Natural killer cell (primary cell): ENCODE results near the gene ELP5. TPM values are rescaled to one million over a fixed set of nuclear protein-coding genes. Genes with fewer than 3 reads are reported as not detected.
A peak's percentile ranks its signal among the peaks of the same experiment; 100 is the strongest.

Experiments
- ATAC-seq, 3 donors: fragments of 150-1000 bp in 2 of 3; fragments of 200-7000 bp in 1 of 3; cut with Tn5 transposase; 1 replicate in 1 of 3; 2 replicates in 2 of 3; pipeline ENCODE4 v1.10.0; 2021; ENCODE audit warnings: mild to moderate bottlenecking in 2 of 3, moderate library complexity in 2 of 3
- DNase-seq, 2 donors: peaks; one replicate each; pipeline versions ENCODE4 v3.0.0 to v3.0.0-alpha.2; 2013 to 2021; ENCODE audit warnings: mixed read lengths in 1 of 2
- H3K27ac ChIP-seq: one replicate; pipeline ENCODE4 v1.5.1; 2013; ENCODE audit warnings: mild to moderate bottlenecking, low read length
- H3K27me3 ChIP-seq: one replicate; pipeline ENCODE4 v1.6.1; 2013; ENCODE audit warnings: low read length; ENCODE audit not compliant: control insufficient read depth, insufficient read depth
- H3K36me3 ChIP-seq: one replicate; pipeline ENCODE4 v1.6.1; 2013; ENCODE audit warnings: low read length; ENCODE audit not compliant: control insufficient read depth, insufficient read depth
- H3K4me1 ChIP-seq: one replicate; pipeline ENCODE4 v1.6.1; 2013; ENCODE audit warnings: low read length; ENCODE audit not compliant: control insufficient read depth, insufficient read depth
- H3K4me3 ChIP-seq: one replicate; pipeline ENCODE4 v1.5.1; 2013; ENCODE audit warnings: low read length
- H3K9me3 ChIP-seq: one replicate; pipeline ENCODE4 v1.6.1; 2013; ENCODE audit warnings: low read length; ENCODE audit not compliant: control insufficient read depth, insufficient read depth
- H3K27ac Mint-ChIP-seq, 2 donors: one replicate each; pipeline ENCODE4 v1.8.0; 2022; ENCODE audit warnings: mild to moderate bottlenecking in 2 of 2, mixed read lengths in 2 of 2, moderate library complexity in 1 of 2
- H3K27me3 Mint-ChIP-seq, 2 donors: one replicate each; pipeline ENCODE4 v1.8.0; 2022; ENCODE audit warnings: low read depth in 2 of 2, mixed read lengths in 2 of 2
- H3K36me3 Mint-ChIP-seq: one replicate; pipeline ENCODE4 v1.8.0; 2022; ENCODE audit warnings: mixed read lengths
- H3K4me1 Mint-ChIP-seq, 2 donors: one replicate each; pipeline ENCODE4 v1.8.0; 2022; ENCODE audit warnings: mixed read lengths in 2 of 2
- H3K4me3 Mint-ChIP-seq: one replicate; pipeline ENCODE4 v1.8.0; 2022; ENCODE audit warnings: mild to moderate bottlenecking, moderate library complexity, mixed read lengths
- H3K9me3 Mint-ChIP-seq, 2 donors: one replicate each; pipeline ENCODE4 v1.8.0; 2022; ENCODE audit warnings: mixed read lengths in 2 of 2
- WGBS: methylation state at CpG from one replicate; pipeline ENCODE4 v1.1.7; 2013; ENCODE audit warnings: missing lambda C conversion rate; ENCODE audit not compliant: insufficient coverage; 5-methylcytosine and 5-hydroxymethylcytosine counted together
- intact Hi-C: fragments of 100-400 bp; cut with micrococcal nuclease; formaldehyde crosslinking; loops from one replicate; pipeline ENCODE4 v1.14.2; 2022
- total RNA-seq, 4 donors: library from RNA; stranded (reverse); fragments of 120-200 nt in 1 of 4; gene quantifications; one replicate each; pipeline versions ENCODE4 v1.2.3 to v1.2.4, GENCODE V29; 2013 to 2022
- TF ChIP-seq, protein P1 (sequence below): fragments of 200-600 bp; IDR thresholded peaks from one replicate; pipeline ENCODE4 v1.8.0; 2022; ENCODE audit warnings: antibody characterized with exemption

Gene ELP5
- total RNA-seq, 3 donors from 2014 or later (not counting 1 experiment from before 2014, with no cell fraction given), result 30.1 to 38.5 (median 30.3) TPM

DNA sequence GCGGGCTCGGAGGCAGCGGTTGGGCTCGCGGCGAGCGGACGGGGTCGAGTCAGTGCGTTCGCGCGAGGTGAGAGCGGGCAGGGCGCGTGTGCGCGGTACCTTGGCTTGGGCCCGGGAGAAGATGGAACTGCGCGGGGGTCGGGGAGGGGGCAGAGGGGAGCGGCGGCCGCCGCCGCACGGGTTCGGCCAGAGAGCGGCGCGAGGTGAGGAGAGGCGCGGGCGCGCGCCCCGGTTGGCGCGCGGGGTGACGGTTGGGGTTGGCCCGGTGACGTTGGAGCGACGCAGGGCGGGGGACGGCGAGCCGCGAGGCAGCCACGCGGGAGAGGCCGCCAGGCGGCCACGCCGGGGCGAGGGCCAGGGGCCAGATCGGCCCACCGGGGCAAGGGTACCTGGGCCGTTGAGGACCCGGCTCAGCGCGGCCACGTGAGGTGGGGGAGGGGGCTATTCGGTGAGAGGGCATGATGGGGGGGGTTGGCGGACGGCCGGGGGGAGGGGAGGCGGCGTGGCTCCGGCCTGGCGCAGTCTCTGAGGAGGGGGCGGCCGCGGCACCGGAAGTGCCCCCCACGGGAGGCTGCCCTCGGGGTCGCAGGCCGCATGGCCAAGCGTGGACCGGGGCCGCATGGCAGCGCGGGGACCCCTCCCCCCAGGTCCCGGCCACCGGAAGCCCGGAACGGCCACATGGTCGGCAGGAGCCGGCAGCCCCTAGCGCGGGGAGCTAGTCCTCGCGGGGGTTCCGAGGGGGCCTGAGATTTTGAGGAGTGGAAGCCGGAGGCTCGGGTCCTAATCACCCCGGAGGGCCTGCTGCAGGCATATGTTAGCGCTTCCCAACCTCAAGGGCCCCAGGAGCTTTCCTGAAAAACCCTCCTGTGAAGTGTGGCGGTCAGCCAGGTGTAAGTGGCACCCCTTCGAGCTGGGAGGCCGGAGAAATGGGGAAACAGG is 55.9 kb downstream of the ELP5 start:
- Mint-ChIP-seq H3K36me3 (peaks cover 17% of the 10 kb centered on the region), H3K27ac (peak overlapping the region; percentile 91 to 99), H3K27me3 (no peaks in the 10 kb centered on the region), H3K4me1 (peaks cover 46 to 57% of the 10 kb centered on the region in 2 donors), H3K4me3 (peak overlapping the region; percentile 95), H3K9me3 (no peaks in the 10 kb centered on the region)
- TF ChIP-seq, protein P1, sequence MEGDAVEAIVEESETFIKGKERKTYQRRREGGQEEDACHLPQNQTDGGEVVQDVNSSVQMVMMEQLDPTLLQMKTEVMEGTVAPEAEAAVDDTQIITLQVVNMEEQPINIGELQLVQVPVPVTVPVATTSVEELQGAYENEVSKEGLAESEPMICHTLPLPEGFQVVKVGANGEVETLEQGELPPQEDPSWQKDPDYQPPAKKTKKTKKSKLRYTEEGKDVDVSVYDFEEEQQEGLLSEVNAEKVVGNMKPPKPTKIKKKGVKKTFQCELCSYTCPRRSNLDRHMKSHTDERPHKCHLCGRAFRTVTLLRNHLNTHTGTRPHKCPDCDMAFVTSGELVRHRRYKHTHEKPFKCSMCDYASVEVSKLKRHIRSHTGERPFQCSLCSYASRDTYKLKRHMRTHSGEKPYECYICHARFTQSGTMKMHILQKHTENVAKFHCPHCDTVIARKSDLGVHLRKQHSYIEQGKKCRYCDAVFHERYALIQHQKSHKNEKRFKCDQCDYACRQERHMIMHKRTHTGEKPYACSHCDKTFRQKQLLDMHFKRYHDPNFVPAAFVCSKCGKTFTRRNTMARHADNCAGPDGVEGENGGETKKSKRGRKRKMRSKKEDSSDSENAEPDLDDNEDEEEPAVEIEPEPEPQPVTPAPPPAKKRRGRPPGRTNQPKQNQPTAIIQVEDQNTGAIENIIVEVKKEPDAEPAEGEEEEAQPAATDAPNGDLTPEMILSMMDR, result no peak
- H3K27me3 ChIP-seq, result no peaks in the 10 kb centered on the region
- peak overlapping the region; percentile 99 for H3K27ac ChIP-seq
- intact Hi-C loops, result loop anchor here (1.0 to 5.0 kb wide), 7 partner anchors 21 to 534 kb away; partner anchors contain the start of genes ELP5, GABARAP, NEURL4 and POLR2A
- ATAC-seq (peak in 2 of 3 donors; percentile 2 to 6), DNase-seq (peak; percentile 59 to 80)
- H3K9me3 ChIP-seq, result no peaks in the 10 kb centered on the region
- WGBS, result under 1% methylated on average over 104 of the region's 104 CpGs
- H3K4me3 ChIP-seq, result peak overlapping the region; percentile 88
- peaks cover 46% of the 10 kb centered on the region for H3K4me1 ChIP-seq
- H3K36me3 ChIP-seq, result peaks cover 34% of the 10 kb centered on the region

DNA sequence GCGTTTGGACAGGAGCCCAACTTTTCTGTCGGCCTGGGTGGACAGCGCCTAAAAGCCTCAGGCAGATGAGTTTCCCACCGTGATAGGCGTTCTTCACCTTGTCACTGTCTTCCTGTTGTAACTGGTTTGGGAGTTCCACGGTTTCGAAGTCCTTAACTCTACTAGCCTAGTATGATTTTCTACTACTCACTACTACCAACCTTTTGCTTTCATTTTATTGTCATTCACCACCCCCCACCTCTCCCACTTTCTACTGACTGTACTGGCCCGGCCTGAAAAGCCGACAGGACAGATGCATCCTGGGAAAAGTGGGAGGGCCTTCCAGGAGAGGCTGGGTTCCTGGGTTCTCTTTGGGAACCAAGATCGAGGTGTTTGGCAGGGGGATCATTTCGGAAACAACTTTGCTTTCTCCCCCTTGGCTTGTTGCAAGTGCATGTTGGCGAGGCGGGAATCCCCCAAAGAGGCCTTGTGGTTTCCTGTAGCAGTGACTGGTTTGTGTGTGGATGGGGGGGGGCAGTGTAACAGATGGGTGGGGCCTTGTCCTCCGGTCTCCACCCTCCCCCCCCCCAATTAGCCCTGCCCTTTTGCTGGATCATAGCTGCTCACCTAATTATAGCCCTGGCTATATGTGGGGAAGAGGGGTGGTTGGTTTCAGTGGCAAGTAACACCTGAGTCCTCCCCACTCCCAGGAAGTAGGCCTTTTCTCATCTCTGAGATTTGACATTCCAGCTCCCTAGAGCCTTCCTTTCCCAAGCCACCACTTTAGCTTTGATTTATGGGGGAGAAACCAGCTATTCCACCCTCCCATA is 56.8 kb downstream of the ELP5 start:
- peak; percentile 29 to 41 (median 40) for ATAC-seq
- intact Hi-C loops, result loop anchor here (5.0 kb wide), 1 partner anchor 533 kb away; no protein-coding TSS in a partner anchor

More for the DNA sequence above, 56.8 kb downstream of the ELP5 start:
- Histone ChIP-seq H3K27ac (peak overlapping the region; percentile 99), H3K36me3 (peaks cover 43% of the 10 kb centered on the region), H3K27me3 (no peaks in the 10 kb centered on the region), H3K9me3 (no peaks in the 10 kb centered on the region), H3K4me1 (peaks cover 55% of the 10 kb centered on the region), H3K4me3 (peak overlapping the region; percentile 88)
- TF ChIP-seq, protein P1, result no peak
- DNase-seq, result peak; percentile 81 to 97
- Mint-ChIP-seq H3K9me3 (no peaks in the 10 kb centered on the region), H3K4me3 (peak overlapping the region; percentile 85), H3K27ac (peak overlapping the region; percentile 91 to 99), H3K4me1 (peaks cover 48 to 61% of the 10 kb centered on the region in 2 donors), H3K36me3 (peaks cover 17% of the 10 kb centered on the region), H3K27me3 (no peaks in the 10 kb centered on the region)
- WGBS, result 0% methylated on average over 11 of the region's 14 CpGs

Other genes starting within 250 kb of the ELP5 start
- 100 to 1,000 TPM; 151 to 165 (median 159) TPM for gene RNASEK, start 239.6 kb upstream of the ELP5 start, total RNA-seq
- gene BCL6B, start 229.2 kb upstream of the ELP5 start, total RNA-seq, result under 1 TPM in 2 of 3 donors, not detected in 1; 0.49 to 0.84 TPM
- 1 to 10 TPM; 4.8 to 7.0 (median 6.0) TPM for gene SLC16A13, start 216.2 kb upstream of the ELP5 start, total RNA-seq
- 1 to 10 TPM; 1.2 to 2.5 (median 1.6) TPM for gene SLC16A11, start 208.1 kb upstream of the ELP5 start, total RNA-seq
- 1 to 10 TPM in 2 of 3 donors, under 1 TPM in 1; 0.54 to 2.2 (median 1.8) TPM for gene CLEC10A, start 172.0 kb upstream of the ELP5 start, total RNA-seq
- 1 to 10 TPM in 1 of 3 donors, under 1 TPM in 1, not detected in 1; 0.88 to 2.3 TPM for gene ASGR2, start 137.4 kb upstream of the ELP5 start, total RNA-seq
- gene ASGR1, start 72.8 kb upstream of the ELP5 start, total RNA-seq, result 1 to 10 TPM in 1 of 3 donors, under 1 TPM in 1, not detected in 1; 0.35 to 1.4 TPM
- gene DLG4, start 32.4 kb upstream of the ELP5 start, total RNA-seq, result 10 to 100 TPM in 1 of 3 donors, 1 to 10 TPM in 2; 6.7 to 11.2 (median 8.6) TPM
- 100 to 1,000 TPM; 439 to 637 (median 607) TPM for gene ACADVL, start 32.3 kb upstream of the ELP5 start, total RNA-seq
- gene DVL2, start 17.7 kb upstream of the ELP5 start, total RNA-seq, result 10 to 100 TPM; 46.5 to 66.6 (median 61.5) TPM
- gene PHF23, start 12.8 kb upstream of the ELP5 start, total RNA-seq, result 10 to 100 TPM; 19.3 to 32.3 (median 20.8) TPM
- 100 to 1,000 TPM; 256 to 277 (median 276) TPM for gene GABARAP, start 9.8 kb upstream of the ELP5 start, total RNA-seq
- gene CTDNEP1, start 481 bp upstream of the ELP5 start, total RNA-seq, result 100 to 1,000 TPM; 127 to 139 (median 131) TPM
- 1 to 10 TPM in 2 of 3 donors, under 1 TPM in 1; 0.99 to 1.8 (median 1.7) TPM for gene CLDN7, start 10.3 kb downstream of the ELP5 start, total RNA-seq
- gene SLC2A4, start 29.5 kb downstream of the ELP5 start, total RNA-seq, result not detected
- gene YBX2, start 42.4 kb downstream of the ELP5 start, total RNA-seq, result under 1 TPM in 1 of 3 donors, not detected in 2; 0.05 TPM
- gene EIF5A, start 55.4 kb downstream of the ELP5 start, total RNA-seq, result 100 to 1,000 TPM; 483 to 608 (median 492) TPM
- 100 to 1,000 TPM; 132 to 146 (median 133) TPM for gene GPS2, start 63.1 kb downstream of the ELP5 start, total RNA-seq
- 10 to 100 TPM; 48.9 to 57.9 (median 51.4) TPM for gene NEURL4, start 77.1 kb downstream of the ELP5 start, total RNA-seq
- gene ACAP1, start 84.3 kb downstream of the ELP5 start, total RNA-seq, result 100 to 1,000 TPM; 526 to 590 (median 540) TPM
- gene KCTD11, start 99.9 kb downstream of the ELP5 start, total RNA-seq, result 1 to 10 TPM; 5.6 to 9.7 (median 8.3) TPM
- not detected for gene TMEM95, start 102.9 kb downstream of the ELP5 start, total RNA-seq
- 1 to 10 TPM in 1 of 3 donors, under 1 TPM in 2; 0.18 to 1.7 (median 0.73) TPM for gene TNK1, start 128.9 kb downstream of the ELP5 start, total RNA-seq
- 10 to 100 TPM; 38.2 to 57.8 (median 47.0) TPM for gene PLSCR3, start 142.3 kb downstream of the ELP5 start, total RNA-seq
- 10 to 100 TPM; 31.8 to 35.9 (median 34.2) TPM for gene TMEM256, start 151.9 kb downstream of the ELP5 start, total RNA-seq
- 1 to 10 TPM; 2.8 to 3.4 (median 3.1) TPM for gene NLGN2, start 155.6 kb downstream of the ELP5 start, total RNA-seq
- not detected for gene SPEM1, start 168.1 kb downstream of the ELP5 start, total RNA-seq
- gene SPEM2, start 173.4 kb downstream of the ELP5 start, total RNA-seq, result not detected
- gene SPEM3, start 176.6 kb downstream of the ELP5 start, total RNA-seq, result not detected
- gene TMEM102, start 183.2 kb downstream of the ELP5 start, total RNA-seq, result 1 to 10 TPM; 5.1 to 8.6 (median 7.0) TPM
- gene FGF11, start 187.3 kb downstream of the ELP5 start, total RNA-seq, result 1 to 10 TPM; 1.2 to 4.2 (median 1.9) TPM
- gene CHRNB1, start 192.8 kb downstream of the ELP5 start, total RNA-seq, result 10 to 100 TPM in 2 of 3 donors, 1 to 10 TPM in 1; 9.8 to 10.4 (median 10.2) TPM
- 10 to 100 TPM; 64.0 to 72.5 (median 68.4) TPM for gene ZBTB4, start 227.4 kb downstream of the ELP5 start, total RNA-seq
- not detected for gene SLC35G6, start 229.2 kb downstream of the ELP5 start, total RNA-seq
- 100 to 1,000 TPM; 515 to 879 (median 524) TPM for gene POLR2A, start 232.2 kb downstream of the ELP5 start, total RNA-seq